Panc1 (cell line): ENCODE measurements around the gene SARDH.

Source experiments
- TF ChIP-seq, protein P1 (sequence below): fragments of 450-650 bp; IDR thresholded peaks from 2 replicates; pipeline ENCODE4 v1.5.1; 2017; ENCODE audit warnings: mild to moderate bottlenecking
- TF ChIP-seq, protein P2 (sequence below), 2 experiments: IDR thresholded peaks; 2 replicates each; pipeline ENCODE4 v1.6.1; 2011 to 2012; ENCODE audit warnings: low read depth in 2 of 2, control low read depth in 1 of 2, low read length in 1 of 2, mild to moderate bottlenecking in 1 of 2, moderate library complexity in 1 of 2; ENCODE audit not compliant: insufficient read depth in 1 of 2

GRCh38 chr9:133699546-133699945 is 38.6 kb downstream of the SARDH start:
- TF ChIP-seq, protein P1, sequence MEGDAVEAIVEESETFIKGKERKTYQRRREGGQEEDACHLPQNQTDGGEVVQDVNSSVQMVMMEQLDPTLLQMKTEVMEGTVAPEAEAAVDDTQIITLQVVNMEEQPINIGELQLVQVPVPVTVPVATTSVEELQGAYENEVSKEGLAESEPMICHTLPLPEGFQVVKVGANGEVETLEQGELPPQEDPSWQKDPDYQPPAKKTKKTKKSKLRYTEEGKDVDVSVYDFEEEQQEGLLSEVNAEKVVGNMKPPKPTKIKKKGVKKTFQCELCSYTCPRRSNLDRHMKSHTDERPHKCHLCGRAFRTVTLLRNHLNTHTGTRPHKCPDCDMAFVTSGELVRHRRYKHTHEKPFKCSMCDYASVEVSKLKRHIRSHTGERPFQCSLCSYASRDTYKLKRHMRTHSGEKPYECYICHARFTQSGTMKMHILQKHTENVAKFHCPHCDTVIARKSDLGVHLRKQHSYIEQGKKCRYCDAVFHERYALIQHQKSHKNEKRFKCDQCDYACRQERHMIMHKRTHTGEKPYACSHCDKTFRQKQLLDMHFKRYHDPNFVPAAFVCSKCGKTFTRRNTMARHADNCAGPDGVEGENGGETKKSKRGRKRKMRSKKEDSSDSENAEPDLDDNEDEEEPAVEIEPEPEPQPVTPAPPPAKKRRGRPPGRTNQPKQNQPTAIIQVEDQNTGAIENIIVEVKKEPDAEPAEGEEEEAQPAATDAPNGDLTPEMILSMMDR: no peak
- TF ChIP-seq, protein P2, sequence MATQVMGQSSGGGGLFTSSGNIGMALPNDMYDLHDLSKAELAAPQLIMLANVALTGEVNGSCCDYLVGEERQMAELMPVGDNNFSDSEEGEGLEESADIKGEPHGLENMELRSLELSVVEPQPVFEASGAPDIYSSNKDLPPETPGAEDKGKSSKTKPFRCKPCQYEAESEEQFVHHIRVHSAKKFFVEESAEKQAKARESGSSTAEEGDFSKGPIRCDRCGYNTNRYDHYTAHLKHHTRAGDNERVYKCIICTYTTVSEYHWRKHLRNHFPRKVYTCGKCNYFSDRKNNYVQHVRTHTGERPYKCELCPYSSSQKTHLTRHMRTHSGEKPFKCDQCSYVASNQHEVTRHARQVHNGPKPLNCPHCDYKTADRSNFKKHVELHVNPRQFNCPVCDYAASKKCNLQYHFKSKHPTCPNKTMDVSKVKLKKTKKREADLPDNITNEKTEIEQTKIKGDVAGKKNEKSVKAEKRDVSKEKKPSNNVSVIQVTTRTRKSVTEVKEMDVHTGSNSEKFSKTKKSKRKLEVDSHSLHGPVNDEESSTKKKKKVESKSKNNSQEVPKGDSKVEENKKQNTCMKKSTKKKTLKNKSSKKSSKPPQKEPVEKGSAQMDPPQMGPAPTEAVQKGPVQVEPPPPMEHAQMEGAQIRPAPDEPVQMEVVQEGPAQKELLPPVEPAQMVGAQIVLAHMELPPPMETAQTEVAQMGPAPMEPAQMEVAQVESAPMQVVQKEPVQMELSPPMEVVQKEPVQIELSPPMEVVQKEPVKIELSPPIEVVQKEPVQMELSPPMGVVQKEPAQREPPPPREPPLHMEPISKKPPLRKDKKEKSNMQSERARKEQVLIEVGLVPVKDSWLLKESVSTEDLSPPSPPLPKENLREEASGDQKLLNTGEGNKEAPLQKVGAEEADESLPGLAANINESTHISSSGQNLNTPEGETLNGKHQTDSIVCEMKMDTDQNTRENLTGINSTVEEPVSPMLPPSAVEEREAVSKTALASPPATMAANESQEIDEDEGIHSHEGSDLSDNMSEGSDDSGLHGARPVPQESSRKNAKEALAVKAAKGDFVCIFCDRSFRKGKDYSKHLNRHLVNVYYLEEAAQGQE (IDR thresholded peaks at IDR 0.05; ENCODE audit: insufficient read depth in 1 of 2, low read depth in 2 of 2, low read length in 1 of 2): no peak
